GM12878 (cell line): ENCODE measurements around the gene TRDN. TPM values are rescaled to one million over a fixed set of nuclear protein-coding genes. Genes with fewer than 3 reads are reported as not detected.

Source experiments
- ATAC-seq: fragments of 200-7000 bp; cut with Tn5 transposase; 3 replicates; pipeline ENCODE4 v1.9.1; 2020; ENCODE audit warnings: mild to moderate bottlenecking, moderate library complexity
- BruUV-seq: library from RNA; stranded (reverse); fragments of 400-500 nt; replicated peaks from 2 replicates; lab custom pipeline; 2021; lab: Mats Ljungman, UMichigan
- CTCF ChIA-PET: fragments of 300-600 bp; sonication (Branson Sonifier 250); formaldehyde crosslinking; extraction: SDS; loops from one replicate; lab custom pipeline; 2021; ENCODE audit warnings: inconsistent platforms; lab: Yijun Ruan, JAX
- POLR2A ChIA-PET: fragments of 350-600 bp; formaldehyde crosslinking; extraction: SDS; loops from one replicate; lab custom pipeline; 2021; ENCODE audit warnings: inconsistent platforms; lab: Charles Lee
- RAD21 ChIA-PET: fragments of 300-600 bp; sonication (Branson Sonifier 250); formaldehyde crosslinking; loops from one replicate; lab custom pipeline; 2023; ENCODE audit warnings: antibody characterized with exemption; ENCODE audit not compliant: unreplicated experiment; lab: Charles Lee
- SMC1A ChIA-PET: fragments of 300-600 bp; sonication (Branson Sonifier 250); formaldehyde crosslinking; loops from one replicate; lab custom pipeline; 2023; ENCODE audit not compliant: unreplicated experiment, uncharacterized antibody; lab: Charles Lee
- DNase-seq: peaks from one replicate; pipeline ENCODE4 v3.0.0-alpha.2; 2011; ENCODE audit warnings: low read depth, low spot score
- FAIRE-seq: peaks from 3 replicates; lab custom pipeline; 2011; peaks lifted over from hg19 to GRCh38; lab: Jason Lieb, UNC
- H2AFZ ChIP-seq: 2 replicates; pipeline ENCODE4 v1.6.0; 2011; ENCODE audit warnings: low read depth, low read length, control low read depth; ENCODE audit not compliant: control insufficient read depth
- H3K27ac ChIP-seq: 2 replicates; pipeline ENCODE4 v1.5.1; 2011; ENCODE audit warnings: control low read depth; ENCODE audit not compliant: control insufficient read depth, insufficient read depth
- H3K27me3 ChIP-seq, 2 experiments: replicated peaks in 1 of 2; 2 replicates each; pipeline versions ENCODE4 v1.6.0 to v1.6.1; 2011; ENCODE audit warnings: low read length in 1 of 2; ENCODE audit not compliant: control insufficient read depth in 2 of 2, insufficient read depth in 2 of 2
- H3K36me3 ChIP-seq, 2 experiments: 2 replicates each; pipeline ENCODE4 v1.5.1; 2011; ENCODE audit warnings: low read length in 1 of 2; ENCODE audit not compliant: control insufficient read depth in 2 of 2, insufficient read depth in 2 of 2
- H3K4me1 ChIP-seq: 2 replicates; pipeline ENCODE4 v1.6.1; 2011; ENCODE audit warnings: mild to moderate bottlenecking, low read length, moderate library complexity, mixed read lengths; ENCODE audit not compliant: control insufficient read depth, insufficient read depth
- H3K4me2 ChIP-seq: 2 replicates; pipeline ENCODE4 v1.6.0; 2011; ENCODE audit warnings: control low read depth; ENCODE audit not compliant: control insufficient read depth, insufficient read depth
- H3K4me3 ChIP-seq: fragments of 200-600 bp; sonication (generic); 2 replicates; pipeline ENCODE4 v1.5.1; 2016
- H3K79me2 ChIP-seq: 2 replicates; pipeline ENCODE4 v1.6.0; 2011; ENCODE audit warnings: low read length; ENCODE audit not compliant: control insufficient read depth, insufficient read depth
- H3K9ac ChIP-seq: 2 replicates; pipeline ENCODE4 v1.8.0; 2011; ENCODE audit warnings: low read length, control low read depth, mixed read lengths; ENCODE audit not compliant: control insufficient read depth, insufficient read depth
- H3K9me3 ChIP-seq: replicated peaks from 3 replicates; pipeline ENCODE4 v1.5.1; 2011; ENCODE audit warnings: mild to moderate bottlenecking, low read length; ENCODE audit not compliant: control insufficient read depth, insufficient read depth
- H4K20me1 ChIP-seq: 2 replicates; pipeline ENCODE4 v1.6.0; 2011; ENCODE audit not compliant: control insufficient read depth, insufficient read depth
- CREB1 ChIP-seq: IDR thresholded peaks from 2 replicates; pipeline ENCODE4 v1.6.1; 2012; ENCODE audit warnings: low read depth, mild to moderate bottlenecking, inconsistent platforms
- IRF4 ChIP-seq: IDR thresholded peaks from 2 replicates; pipeline ENCODE4 v1.6.1; 2011; ENCODE audit warnings: low read depth, low read length
- SIN3A ChIP-seq: IDR thresholded peaks from 2 replicates; pipeline ENCODE4 v1.6.1; 2012; ENCODE audit warnings: low read depth, low read length, improper control_type of control experiment
- SMAD1 ChIP-seq: fragments of 450-650 bp; IDR thresholded peaks from 2 replicates; pipeline ENCODE4 v1.6.1; 2018; ENCODE audit warnings: mild to moderate bottlenecking, low read depth; ENCODE audit not compliant: partially characterized antibody
- SMARCA5 ChIP-seq: fragments of 450-650 bp; IDR thresholded peaks from 2 replicates; pipeline ENCODE4 v1.6.1; 2017; ENCODE audit warnings: mild to moderate bottlenecking
- TCF3 ChIP-seq: IDR thresholded peaks from 2 replicates; pipeline ENCODE4 v1.6.1; 2012; ENCODE audit warnings: low read depth, mild to moderate bottlenecking, low read length, borderline replicate concordance; ENCODE audit not compliant: insufficient read depth
- WGBS: methylation state at CpG from one replicate; pipeline ENCODE4 v1.1.6; 2016; ENCODE audit warnings: low lambda C conversion rate; ENCODE audit not compliant: insufficient replicate concordance, insufficient coverage; ENCODE audit errors: missing lambda C conversion rate; 5-methylcytosine and 5-hydroxymethylcytosine counted together
- in situ Hi-C: fragments of 300-500 bp; cut with MboI; formaldehyde crosslinking; loops from 9 replicates; pipeline ENCODE4 v1.14.3; 2018; ENCODE audit warnings: mixed read lengths
- intact Hi-C: fragments of 100-400 bp; cut with micrococcal nuclease; formaldehyde crosslinking; loops from one replicate; pipeline ENCODE4 v1.14.2; 2022; ENCODE audit not compliant: unreplicated experiment
- polyA plus RNA-seq, 11 experiments: library from polyadenylated mRNA; depleted of rRNA in 4 of 11; unstranded in 6 of 11; stranded (reverse) in 5 of 11; fragments of >200 nt; fragmentation: Nextera tagmentation in 4 of 11; fragmentation: Illumina TruSeq in 1 of 11; extraction: Ambion mirVana in 4 of 11; extraction: Trizol in 1 of 11; gene quantifications; 1 replicate in 1 of 11; 2 replicates in 10 of 11; pipeline versions ENCODE4 v1.2.1 to v1.2.3, GENCODE V29; 2011 to 2016; ENCODE audit warnings: inconsistent platforms in 2 of 11, missing spikeins in 2 of 11, low read depth in 1 of 11
- total RNA-seq, 4 experiments: library from RNA; depleted of rRNA in 3 of 4; stranded (reverse); fragments of >200 nt in 3 of 4; fragmentation: Illumina TruSeq in 1 of 4; extraction: Trizol in 1 of 4; gene quantifications; 2 replicates each; pipeline versions ENCODE4 v1.2.1 to v1.2.3, GENCODE V29; 2013 to 2021
- TF ChIP-seq, protein P1 (sequence below): fragments of 450-650 bp; IDR thresholded peaks from 2 replicates; pipeline ENCODE4 v1.6.1; 2016; ENCODE audit warnings: mild to moderate bottlenecking
- TF ChIP-seq, protein P2 (sequence below): fragments of 450-650 bp; IDR thresholded peaks from 2 replicates; pipeline ENCODE4 v1.6.1; 2016; ENCODE audit warnings: mild to moderate bottlenecking

The TRDN gene
- total and polyA plus RNA-seq, 10 of the 15 experiments (the other 5 are each of a cell fraction or from before 2014, with no cell fraction given) = not detected

DNA sequence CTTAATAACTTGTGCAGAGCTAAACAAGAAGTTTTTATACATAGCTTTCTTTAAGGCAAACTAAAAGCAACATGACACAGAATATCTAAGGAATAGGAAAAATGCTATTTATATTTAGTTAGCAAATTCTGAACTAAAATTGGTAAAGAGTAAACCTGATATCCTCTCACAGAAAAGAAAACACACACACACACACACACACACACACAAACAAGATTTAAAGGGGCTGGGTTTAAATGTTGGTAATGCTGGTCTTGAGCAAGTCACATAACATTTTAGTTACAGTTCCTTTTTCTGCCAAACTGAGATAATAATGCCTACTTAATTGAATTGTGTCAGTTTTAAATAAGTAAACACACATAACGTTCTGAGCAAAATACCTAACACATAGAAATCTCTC lies 1.6 kb downstream of the TRDN start:
- Histone ChIP-seq H3K27me3 (no peaks in the 10 kb centered on the region), H4K20me1 (no peaks in the 10 kb centered on the region), H3K4me2 (no peak overlapping the region), H2AFZ (no peak overlapping the region), H3K9me3 (no peaks in the 10 kb centered on the region), H3K79me2 (no peaks in the 10 kb centered on the region), H3K4me1 (no peaks in the 10 kb centered on the region), H3K36me3 (no peaks in the 10 kb centered on the region), H3K9ac (no peak overlapping the region), H3K4me3 (no peak overlapping the region), H3K27ac (no peak overlapping the region)
- ATAC-seq (no peak), FAIRE-seq (no peak), DNase-seq (no peak)
- WGBS = 0% methylated on average over 1 of the region's 1 CpG
- ChIA-PET SMC1A (interaction anchor here (0.7 to 3.1 kb wide), 8 partner anchors 14 to 231 kb away, joined by 3 to 9 read pairs (median 5); no protein-coding TSS in a partner anchor), RAD21 (interaction anchor here (0.7 to 1.9 kb wide), 2 partner anchors 21 to 59 kb away, joined by 3 to 16 read pairs; no protein-coding TSS in a partner anchor), CTCF (interaction anchor here (0.8 kb wide), 1 partner anchor 20 kb away, joined by 5 read pairs; no protein-coding TSS in a partner anchor), POLR2A (no interaction called here)
- intact Hi-C loops = no loop called here
- TF ChIP-seq CREB1 (no peak), TCF3 (no peak), SMAD1 (no peak), SIN3A (no peak), SMARCA5 (no peak), IRF4 (no peak)
- TF ChIP-seq, protein P1, sequence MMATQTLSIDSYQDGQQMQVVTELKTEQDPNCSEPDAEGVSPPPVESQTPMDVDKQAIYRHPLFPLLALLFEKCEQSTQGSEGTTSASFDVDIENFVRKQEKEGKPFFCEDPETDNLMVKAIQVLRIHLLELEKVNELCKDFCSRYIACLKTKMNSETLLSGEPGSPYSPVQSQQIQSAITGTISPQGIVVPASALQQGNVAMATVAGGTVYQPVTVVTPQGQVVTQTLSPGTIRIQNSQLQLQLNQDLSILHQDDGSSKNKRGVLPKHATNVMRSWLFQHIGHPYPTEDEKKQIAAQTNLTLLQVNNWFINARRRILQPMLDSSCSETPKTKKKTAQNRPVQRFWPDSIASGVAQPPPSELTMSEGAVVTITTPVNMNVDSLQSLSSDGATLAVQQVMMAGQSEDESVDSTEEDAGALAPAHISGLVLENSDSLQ = no peak
- TF ChIP-seq, protein P2, sequence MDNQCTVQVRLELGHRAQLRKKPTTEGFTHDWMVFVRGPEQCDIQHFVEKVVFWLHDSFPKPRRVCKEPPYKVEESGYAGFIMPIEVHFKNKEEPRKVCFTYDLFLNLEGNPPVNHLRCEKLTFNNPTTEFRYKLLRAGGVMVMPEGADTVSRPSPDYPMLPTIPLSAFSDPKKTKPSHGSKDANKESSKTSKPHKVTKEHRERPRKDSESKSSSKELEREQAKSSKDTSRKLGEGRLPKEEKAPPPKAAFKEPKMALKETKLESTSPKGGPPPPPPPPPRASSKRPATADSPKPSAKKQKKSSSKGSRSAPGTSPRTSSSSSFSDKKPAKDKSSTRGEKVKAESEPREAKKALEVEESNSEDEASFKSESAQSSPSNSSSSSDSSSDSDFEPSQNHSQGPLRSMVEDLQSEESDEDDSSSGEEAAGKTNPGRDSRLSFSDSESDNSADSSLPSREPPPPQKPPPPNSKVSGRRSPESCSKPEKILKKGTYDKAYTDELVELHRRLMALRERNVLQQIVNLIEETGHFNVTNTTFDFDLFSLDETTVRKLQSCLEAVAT = no peak
- in situ Hi-C loops = no loop called here
- BruUV-seq = no TSS peak
